Stomach (tissue), 9 donors: ENCODE measurements around the gene AGAP2. TPM values are rescaled to one million over a fixed set of nuclear protein-coding genes. Genes with fewer than 3 reads are reported as not detected.
A peak's percentile ranks its signal among the peaks of the same experiment; 100 is the strongest.

ENCODE experiments used
- DNase-seq, 2 donors: peaks; one replicate each; pipeline versions ENCODE4 v3.0.0 to v3.0.0-alpha.2; 2013 to 2019
- H3K27ac ChIP-seq, 5 donors: fragments of 200-600 bp in 4 of 5; sonication (generic) in 4 of 5; one replicate each; pipeline ENCODE4 v1.5.1; 2013 to 2019; ENCODE audit warnings: mild to moderate bottlenecking in 1 of 5, moderate library complexity in 1 of 5
- H3K27me3 ChIP-seq, 3 donors: fragments of 200-600 bp; sonication (generic); one replicate each; pipeline ENCODE4 v1.5.1; 2017 to 2019; ENCODE audit warnings: mixed run types in 1 of 3
- H3K36me3 ChIP-seq, 4 donors: fragments of 200-600 bp; sonication (generic); 1 replicate in 3 of 4; 2 replicates in 1 of 4; pipeline ENCODE4 v1.5.1; 2016 to 2019
- H3K4me1 ChIP-seq, 4 donors: fragments of 200-600 bp; sonication (generic); one replicate each; pipeline ENCODE4 v1.5.1; 2016 to 2019
- H3K4me3 ChIP-seq, 4 donors: fragments of 200-600 bp; sonication (generic) in 3 of 4; one replicate each; pipeline ENCODE4 v1.5.1; 2016 to 2019; ENCODE audit warnings: mild to moderate bottlenecking in 1 of 4
- H3K9me3 ChIP-seq, 4 donors: fragments of 200-600 bp; sonication (generic); one replicate each; pipeline ENCODE4 v1.5.1; 2016 to 2019
- CTCF ChIP-seq, 7 experiments: fragments of 450-650 bp in 4 of 7; fragments of 200-600 bp in 3 of 7; sonication (generic) in 3 of 7; IDR thresholded peaks; one replicate each; pipeline ENCODE4 v1.5.1; 2016 to 2019; ENCODE audit warnings: antibody characterized with exemption in 7 of 7, control low read depth in 2 of 7, mild to moderate bottlenecking in 1 of 7
- EP300 ChIP-seq: sonication (generic); formaldehyde crosslinking; IDR thresholded peaks from one replicate; pipeline ENCODE4 v1.6.1; 2017; ENCODE audit warnings: antibody characterized with exemption
- POLR2A ChIP-seq, 4 donors: fragments of 450-650 bp; IDR thresholded peaks; one replicate each; pipeline ENCODE4 v1.6.1; 2016; ENCODE audit warnings: antibody characterized with exemption in 4 of 4, control low read depth in 2 of 4, mild to moderate bottlenecking in 1 of 4, moderate library complexity in 1 of 4
- POLR2AphosphoS5 ChIP-seq, 3 donors: sonication (generic); formaldehyde crosslinking; IDR thresholded peaks; one replicate each; pipeline ENCODE4 v1.6.1; 2016; ENCODE audit warnings: antibody characterized with exemption in 3 of 3
- WGBS, 5 donors: extraction: QIAGEN DNeasy Blood & Tissue Kit in 3 of 5; methylation state at CpG; one replicate each; pipeline versions ENCODE4 v1.1.5 to v1.1.7; 2013 to 2018; 5-methylcytosine and 5-hydroxymethylcytosine counted together
- intact Hi-C: fragments of 100-400 bp; cut with DNase I; formaldehyde crosslinking; loops from one replicate; pipeline ENCODE4 v1.15.1; 2023; ENCODE audit warnings: low total_unique reads
- polyA plus RNA-seq, 3 donors: library from polyadenylated mRNA; stranded (reverse); fragments of 200-250 nt; gene quantifications; one replicate each; pipeline ENCODE4 v1.2.3, GENCODE V29; 2013
- total RNA-seq, 5 donors: library from RNA; depleted of rRNA; stranded (reverse); fragments of >200 nt; gene quantifications; one replicate each; pipeline versions ENCODE4 v1.1.0 to v1.2.3, GENCODE V29; 2014 to 2016
- donor health status: healthy with polysubstance abuse.
- donor health status: Bipolar disorder and iron deficiency.
- donor health status: healthy.

The AGAP2 gene
- total and polyA plus RNA-seq, 8 donors: under 0.01 to 5.7 (median 0.68) TPM; not detected in 1

GRCh38 chr12:57751432-57751787 is 12.9 kb upstream of the AGAP2 start:
- Histone ChIP-seq H3K36me3 (peaks cover 25 to 46% (median 44%) of the 10 kb centered on the region in 4 donors), H3K4me3 (peak overlapping the region; percentile 61 to 81 (median 72)), H3K4me1 (peaks cover 23 to 48% (median 42%) of the 10 kb centered on the region in 4 donors), H3K9me3 (no peaks in the 10 kb centered on the region), H3K27me3 (no peaks in the 10 kb centered on the region), H3K27ac (peak overlapping the region; percentile 86 to 91 (median 90))
- TF ChIP-seq POLR2AphosphoS5 (IDR thresholded peaks at IDR 0.05): no peak
- no peak for TF ChIP-seq EP300
- no peak for TF ChIP-seq CTCF (IDR thresholded peaks at IDR 0.05)
- TF ChIP-seq POLR2A (IDR thresholded peaks at IDR 0.05): no peak
- intact Hi-C loops: no loop called here
- WGBS, 5 donors: 8 to 13% (median 12%) methylated on average over 7 to 8 of the region's 8 CpGs
- DNase-seq: peak in 1 of 2 donors; percentile 36

GRCh38 chr12:57750561-57751431 is 12.3 kb upstream of the AGAP2 start:
- WGBS, 5 donors: 81 to 91% (median 88%) methylated on average over 15 of the region's 15 CpGs
- Histone ChIP-seq H3K27ac (peak overlapping the region in 4 of 5 donors; percentile 86 to 91 (median 90)), H3K9me3 (no peaks in the 10 kb centered on the region), H3K4me1 (peaks cover 17 to 48% (median 40%) of the 10 kb centered on the region in 4 donors), H3K27me3 (no peaks in the 10 kb centered on the region), H3K36me3 (peaks cover 25 to 49% (median 46%) of the 10 kb centered on the region in 4 donors), H3K4me3 (peak overlapping the region; percentile 61 to 81 (median 72))
- intact Hi-C loops: no loop called here
- no peak for DNase-seq
- TF ChIP-seq CTCF (IDR thresholded peaks at IDR 0.05): no peak
- TF ChIP-seq POLR2AphosphoS5 (IDR thresholded peaks at IDR 0.05): no peak
- no peak for TF ChIP-seq EP300
- TF ChIP-seq POLR2A (IDR thresholded peaks at IDR 0.05): no peak

- no peak overlapping the region for H3K4me3 ChIP-seq
- H3K9me3 ChIP-seq: no peaks in the 10 kb centered on the region
- no peak for DNase-seq
- intact Hi-C loops: no loop called here
- H3K36me3 ChIP-seq: peaks cover 25 to 49% (median 46%) of the 10 kb centered on the region in 4 donors
- peaks cover 25 to 48% (median 40%) of the 10 kb centered on the region in 4 donors for H3K4me1 ChIP-seq
- TF ChIP-seq EP300: no peak
- TF ChIP-seq POLR2A (IDR thresholded peaks at IDR 0.05): no peak
- no peak for TF ChIP-seq CTCF (IDR thresholded peaks at IDR 0.05)
- no peak for TF ChIP-seq POLR2AphosphoS5 (IDR thresholded peaks at IDR 0.05)
- 91 to 96% (median 93%) methylated on average over 5 of the region's 5 CpGs for WGBS, 5 donors
- H3K27me3 ChIP-seq: no peaks in the 10 kb centered on the region
- no peak overlapping the region for H3K27ac ChIP-seq
Observed at GRCh38 chr12:57749061-57749460, 10.5 kb upstream of the AGAP2 start.

GRCh38 chr12:57746025-57746424 is 7.5 kb upstream of the AGAP2 start:
- intact Hi-C loops: no loop called here
- peak overlapping the region in 2 of 4 donors; percentile 63 to 70 for H3K4me3 ChIP-seq

More at GRCh38 chr12:57746025-57746424, 7.5 kb upstream of the AGAP2 start:
- no peak for DNase-seq
- Histone ChIP-seq H3K36me3 (peaks cover 25 to 49% (median 46%) of the 10 kb centered on the region in 4 donors), H3K9me3 (no peaks in the 10 kb centered on the region), H3K27me3 (peaks cover 0 to 25% (median 0%) of the 10 kb centered on the region in 3 donors), H3K27ac (peak overlapping the region in 4 of 5 donors; percentile 95 to 97 (median 96)), H3K4me1 (peaks cover 15 to 31% (median 24%) of the 10 kb centered on the region in 4 donors)
- TF ChIP-seq CTCF (IDR thresholded peaks at IDR 0.05) (no peak), POLR2AphosphoS5 (IDR thresholded peaks at IDR 0.05) (no peak), POLR2A (IDR thresholded peaks at IDR 0.05) (no peak), EP300 (no peak)
- 86 to 91% (median 90%) methylated on average over 3 of the region's 3 CpGs for WGBS, 5 donors
